H1 (cell line): Measurements from ENCODE around the gene NKIRAS2. TPM values are rescaled to one million over a fixed set of nuclear protein-coding genes. Genes with fewer than 3 reads are reported as not detected.
A peak's percentile ranks its signal among the peaks of the same experiment; 100 is the strongest.

Source experiments
- CTCF ChIA-PET: fragments of 300-600 bp; sonication (Branson Sonifier 250); formaldehyde crosslinking; loops from one replicate; lab custom pipeline; 2021; ENCODE audit not compliant: partially characterized antibody; lab: Charles Lee
- POLR2A ChIA-PET: fragments of 300-600 bp; sonication (Branson Sonifier 250); formaldehyde crosslinking; loops from one replicate; lab custom pipeline; 2021; ENCODE audit warnings: inconsistent platforms; ENCODE audit not compliant: partially characterized antibody; lab: Charles Lee
- DNase-seq, 2 experiments: peaks; one replicate each; pipeline versions ENCODE4 v3.0.0 to v3.0.0-alpha.2; 2010 to 2022; ENCODE audit warnings: low spot score in 2 of 2, low read depth in 1 of 2, mixed read lengths in 1 of 2
- FAIRE-seq: peaks from 2 replicates; lab custom pipeline; 2011; peaks lifted over from hg19 to GRCh38; lab: Jason Lieb, UNC
- H2AFZ ChIP-seq: 2 replicates; pipeline ENCODE4 v1.8.1; 2012; ENCODE audit warnings: low read length, inconsistent platforms
- H2AK5ac ChIP-seq: 2 replicates; pipeline ENCODE4 v1.6.1; 2013; ENCODE audit warnings: low read depth, low read length
- H2BK120ac ChIP-seq: replicated peaks from 2 replicates; pipeline ENCODE3; 2013; ENCODE audit warnings: low read depth, low read length, inconsistent platforms
- H2BK12ac ChIP-seq: 2 replicates; pipeline ENCODE4 v1.6.1; 2013; ENCODE audit warnings: low read depth, low read length
- H2BK15ac ChIP-seq: 2 replicates; pipeline ENCODE4 v1.6.1; 2013; ENCODE audit warnings: low read length
- H2BK20ac ChIP-seq: 2 replicates; pipeline ENCODE4 v1.6.1; 2013; ENCODE audit warnings: low read length
- H2BK5ac ChIP-seq: 2 replicates; pipeline ENCODE4 v1.6.1; 2013; ENCODE audit warnings: low read depth, low read length
- H3K14ac ChIP-seq: 2 replicates; pipeline ENCODE4 v1.6.1; 2013; ENCODE audit warnings: inconsistent platforms; ENCODE audit not compliant: insufficient read length
- H3K18ac ChIP-seq: 2 replicates; pipeline ENCODE4 v1.6.1; 2013; ENCODE audit warnings: low read length; ENCODE audit errors: extremely low read depth
- H3K23ac ChIP-seq: 2 replicates; pipeline ENCODE4 v1.6.1; 2013; ENCODE audit warnings: inconsistent platforms; ENCODE audit not compliant: insufficient read length
- H3K23me2 ChIP-seq: 2 replicates; pipeline ENCODE4 v1.6.1; 2013; ENCODE audit warnings: low read depth, low read length
- H3K27ac ChIP-seq: 2 replicates; pipeline ENCODE4 v1.6.1; 2011; ENCODE audit warnings: low read depth, low read length, inconsistent platforms
- H3K27me3 ChIP-seq, 4 experiments: replicated peaks in 1 of 4; 1 replicate in 1 of 4; 2 replicates in 3 of 4; pipeline versions ENCODE4 v1.6.1 to v1.8.1; 2011 to 2013; ENCODE audit warnings: low read length in 3 of 4, mild to moderate bottlenecking in 3 of 4, inconsistent platforms in 2 of 4, mixed read lengths in 2 of 4, moderate library complexity in 1 of 4; ENCODE audit not compliant: control insufficient read depth in 3 of 4, insufficient read depth in 3 of 4; ENCODE audit errors: extremely low read depth in 1 of 4
- H3K36me3 ChIP-seq, 4 experiments: 2 replicates each; pipeline versions ENCODE4 v1.6.1 to v1.8.1; 2011 to 2013; ENCODE audit warnings: mild to moderate bottlenecking in 4 of 4, low read length in 3 of 4, moderate library complexity in 2 of 4, control low read depth in 1 of 4, inconsistent platforms in 1 of 4; ENCODE audit not compliant: insufficient read depth in 4 of 4, control insufficient read depth in 2 of 4
- H3K4ac ChIP-seq: replicated peaks from 2 replicates; pipeline ENCODE3; 2013; ENCODE audit warnings: low read length, low read depth, mixed read lengths, inconsistent platforms; ENCODE audit not compliant: insufficient read length
- H3K4me1 ChIP-seq, 4 experiments: replicated peaks in 1 of 4; 1 replicate in 1 of 4; 2 replicates in 3 of 4; pipeline versions ENCODE4 v1.6.1 to v1.8.1; 2011 to 2013; ENCODE audit warnings: low read length in 3 of 4, inconsistent platforms in 2 of 4, mixed read lengths in 1 of 4; ENCODE audit not compliant: insufficient read depth in 4 of 4, control insufficient read depth in 3 of 4
- H3K4me2 ChIP-seq, 2 experiments: 2 replicates each; pipeline versions ENCODE4 v1.6.1 to v1.8.1; 2011 to 2013; ENCODE audit warnings: low read depth in 2 of 2, low read length in 2 of 2, control low read depth in 1 of 2, inconsistent platforms in 1 of 2, mild to moderate bottlenecking in 1 of 2; ENCODE audit not compliant: insufficient read depth in 1 of 2
- H3K4me3 ChIP-seq, 4 experiments: fragments of 200-600, 300-600 bp in 1 of 4; sonication (generic), shearing (Covaris generic), sonication (Bioruptor Twin) in 1 of 4; 2 replicates each; pipeline versions ENCODE4 v1.5.1 to v1.8.1; 2011 to 2016; ENCODE audit warnings: low read length in 4 of 4, low read depth in 3 of 4, control low read depth in 2 of 4, inconsistent platforms in 2 of 4, mild to moderate bottlenecking in 2 of 4, mixed read lengths in 1 of 4, moderate library complexity in 1 of 4; ENCODE audit not compliant: insufficient read depth in 2 of 4; ENCODE audit errors: extremely low read depth in 1 of 4
- H3K56ac ChIP-seq: replicated peaks from 2 replicates; pipeline ENCODE3; 2013; ENCODE audit warnings: low read depth, mild to moderate bottlenecking, mixed read lengths, low read length, inconsistent platforms; ENCODE audit not compliant: insufficient read length
- H3K79me1 ChIP-seq: 2 replicates; pipeline ENCODE4 v1.6.1; 2013; ENCODE audit warnings: low read depth, low read length, control low read depth
- H3K79me2 ChIP-seq, 2 experiments: 2 replicates each; pipeline versions ENCODE4 v1.6.1 to v1.8.1; 2012 to 2013; ENCODE audit warnings: low read length in 2 of 2, mild to moderate bottlenecking in 2 of 2, inconsistent platforms in 1 of 2; ENCODE audit not compliant: insufficient read depth in 2 of 2, control insufficient read depth in 1 of 2
- H3K9ac ChIP-seq, 4 experiments: replicated peaks in 1 of 4; 1 replicate in 1 of 4; 2 replicates in 3 of 4; pipeline versions ENCODE4 v1.6.1 to v1.8.1; 2011 to 2013; ENCODE audit warnings: low read depth in 3 of 4, low read length in 3 of 4, control low read depth in 2 of 4, mild to moderate bottlenecking in 2 of 4, moderate library complexity in 2 of 4, inconsistent platforms in 1 of 4; ENCODE audit errors: extremely low read depth in 1 of 4
- H3K9me3 ChIP-seq, 2 experiments: 2 replicates each; pipeline versions ENCODE4 v1.6.1 to v1.8.1; 2012 to 2013; ENCODE audit warnings: mild to moderate bottlenecking in 2 of 2, moderate library complexity in 2 of 2, control low read depth in 1 of 2, inconsistent platforms in 1 of 2, low read depth in 1 of 2, low read length in 1 of 2, mixed read lengths in 1 of 2; ENCODE audit not compliant: insufficient read depth in 2 of 2
- H4K20me1 ChIP-seq, 2 experiments: replicated peaks in 1 of 2; 2 replicates each; pipeline versions ENCODE3 to v1.8.1; 2011 to 2013; ENCODE audit warnings: inconsistent platforms in 2 of 2, low read length in 2 of 2, mild to moderate bottlenecking in 1 of 2; ENCODE audit not compliant: insufficient read depth in 2 of 2, control insufficient read depth in 1 of 2
- H4K5ac ChIP-seq: 2 replicates; pipeline ENCODE4 v1.6.1; 2013; ENCODE audit warnings: low read length, low read depth, mixed read lengths, inconsistent platforms; ENCODE audit not compliant: insufficient read length
- H4K8ac ChIP-seq: 2 replicates; pipeline ENCODE4 v1.8.0; 2013; ENCODE audit warnings: mild to moderate bottlenecking, moderate library complexity, low read length, inconsistent platforms; ENCODE audit not compliant: insufficient read depth; ENCODE audit errors: extremely low read depth
- H4K91ac ChIP-seq: replicated peaks from 2 replicates; pipeline ENCODE3; 2013; ENCODE audit warnings: low read length, mixed read lengths, inconsistent platforms; ENCODE audit not compliant: insufficient read length
- BACH1 ChIP-seq: IDR thresholded peaks from 2 replicates; pipeline ENCODE4 v1.6.1; 2012; ENCODE audit warnings: low read length, improper control_type of control experiment
- BRCA1 ChIP-seq: IDR thresholded peaks from 2 replicates; pipeline ENCODE4 v1.6.1; 2012; ENCODE audit warnings: low read depth, low read length, improper control_type of control experiment
- CBX5 ChIP-seq: fragments of 300-800, 300-1000 bp; sonication (generic); IDR thresholded peaks from 2 replicates; pipeline ENCODE4 v1.7.1; 2016; ENCODE audit warnings: antibody characterized with exemption, low read length, low read depth
- POLR2AphosphoS5 ChIP-seq: IDR thresholded peaks from 2 replicates; pipeline ENCODE4 v1.6.1; 2011; ENCODE audit warnings: low read depth, low read length
- RXRA ChIP-seq: IDR thresholded peaks from 2 replicates; pipeline ENCODE4 v1.6.1; 2011; ENCODE audit warnings: low read depth, mild to moderate bottlenecking, low read length, moderate library complexity; ENCODE audit not compliant: insufficient read depth
- SP1 ChIP-seq: IDR thresholded peaks from 2 replicates; pipeline ENCODE4 v1.6.1; 2011; ENCODE audit warnings: low read depth, low read length
- SRF ChIP-seq: IDR thresholded peaks from 2 replicates; pipeline ENCODE4 v1.6.1; 2011; ENCODE audit warnings: mild to moderate bottlenecking, low read depth, low read length, moderate library complexity
- TAF1 ChIP-seq: IDR thresholded peaks from 2 replicates; pipeline ENCODE4 v1.6.1; 2011; ENCODE audit warnings: mild to moderate bottlenecking, low read depth, low read length
- WGBS, 2 experiments: shearing (Covaris generic) in 1 of 2; methylation state at CpG; one replicate each; pipeline versions ENCODE4 v1.1.6 to v1.1.7; 2013 to 2015; ENCODE audit warnings: low lambda C conversion rate in 2 of 2, mixed read lengths in 2 of 2, inconsistent platforms in 1 of 2, low coverage in 1 of 2, missing lambda C conversion rate in 1 of 2; ENCODE audit not compliant: insufficient replicate concordance in 2 of 2, insufficient coverage in 1 of 2, insufficient read length in 1 of 2; ENCODE audit errors: extremely low coverage in 1 of 2, missing lambda C conversion rate in 1 of 2; 5-methylcytosine and 5-hydroxymethylcytosine counted together
- polyA plus RNA-seq, 7 experiments: library from polyadenylated mRNA; depleted of rRNA in 3 of 7; stranded (reverse) in 5 of 7; unstranded in 2 of 7; fragments of >200 nt in 5 of 7; fragments of 200-250 nt in 2 of 7; gene quantifications; 1 replicate in 5 of 7; 2 replicates in 1 of 7; 4 replicates in 1 of 7; pipeline versions ENCODE4 v1.2.1 to v1.2.3, GENCODE V29; 2011 to 2013; ENCODE audit warnings: missing spikeins in 2 of 7, mixed read lengths in 2 of 7
- total RNA-seq: library from RNA; stranded (reverse); fragmentation: NEBNext Ultra II Directional; extraction: Animal tissue kit (Norgen Biotek cat#: 25700); gene quantifications from 2 replicates; pipeline ENCODE4 v1.2.1, GENCODE V29; 2021

The NKIRAS2 gene
- total and polyA plus RNA-seq, 2 of the 8 experiments (the other 6 are each of a cell fraction or from before 2014, with no cell fraction given), result 34.5 to 51.1 TPM

GRCh38 chr17:41972571-41973407 lies 47.1 kb upstream of the NKIRAS2 start:
- H3K9ac ChIP-seq, result no peak overlapping the region
- CTCF ChIA-PET, result interaction anchor here (6.5 kb wide), 1 partner anchor 9 kb away, joined by 60 read pairs; the partner anchor contains the start of gene CNP
- POLR2A ChIA-PET, result interaction anchor here (0.7 to 1.9 kb wide), 10 partner anchors 10 to 108 kb away, joined by 3 to 6 read pairs (median 3); partner anchors contain the start of gene KLHL11

More at GRCh38 chr17:41972571-41973407, 47.1 kb upstream of the NKIRAS2 start:
- H3K4ac ChIP-seq, result no peak overlapping the region
- TF ChIP-seq POLR2AphosphoS5, result 0 out of 2 replicates have a peak, but pooled peaks have one; percentile 20
- TF ChIP-seq RXRA, result no peak
- no peak for TF ChIP-seq SP1
- no peak for TF ChIP-seq TAF1
- no peak for TF ChIP-seq CBX5
- no peak for TF ChIP-seq SRF
- no peak for TF ChIP-seq BACH1
- TF ChIP-seq BRCA1, result no peak
- H3K27ac ChIP-seq, result no peak overlapping the region
- no peak overlapping the region for H2BK15ac ChIP-seq
- 95% methylated on average over 22 of the region's 22 CpGs; no CpG with 5 or more reads in 1 of the 2 experiments for WGBS, 2 experiments
- peaks cover 2 to 19% of the 10 kb centered on the region in 2 experiments for H4K20me1 ChIP-seq
- no peak overlapping the region for H3K23ac ChIP-seq
- H4K5ac ChIP-seq, result no peak overlapping the region
- no peaks in the 10 kb centered on the region for H3K79me2 ChIP-seq
- H3K4me1 ChIP-seq, result peaks cover 0 to 1% (median 0%) of the 10 kb centered on the region in 4 experiments; a peak in 5 of 7 replicates
- no peak overlapping the region for H2BK5ac ChIP-seq
- no peaks in the 10 kb centered on the region for H3K27me3 ChIP-seq
- H3K9me3 ChIP-seq, result no peaks in the 10 kb centered on the region
- H3K56ac ChIP-seq, result no peak overlapping the region
- no peak overlapping the region for H3K4me2 ChIP-seq
- no peak overlapping the region for H2BK120ac ChIP-seq
- no peak overlapping the region for H2BK12ac ChIP-seq
- H3K4me3 ChIP-seq, result no peak overlapping the region
- H3K36me3 ChIP-seq, result peaks cover 29 to 59% (median 55%) of the 10 kb centered on the region in 4 experiments
- no peak overlapping the region for H2AFZ ChIP-seq
- no peak overlapping the region for H3K18ac ChIP-seq
- H3K23me2 ChIP-seq, result no peaks in the 10 kb centered on the region
- peak overlapping the region; percentile 86; the same call in 1 of the 2 replicates for H4K8ac ChIP-seq
- no peak overlapping the region for H4K91ac ChIP-seq
- H3K79me1 ChIP-seq, result peaks cover 3% of the 10 kb centered on the region; the same call in 1 of the 2 replicates
- H3K14ac ChIP-seq, result no peak overlapping the region
- FAIRE-seq (no peak), DNase-seq (no peak)
- no peak overlapping the region for H2AK5ac ChIP-seq
- H2BK20ac ChIP-seq, result no peak overlapping the region
